Heart left ventricle (tissue), 13 donors: ENCODE measurements around the gene HDHD2.

ENCODE experiments used
- CTCF ChIP-seq, 12 donors: fragments of 200-600 bp; sonication (generic) in 4 of 12; IDR thresholded peaks; one replicate each; pipeline versions ENCODE4 v1.5.0 to v1.8.0; 2018 to 2022; ENCODE audit warnings: antibody characterized with exemption in 12 of 12, mild to moderate bottlenecking in 5 of 12
- POLR2A ChIP-seq, 2 donors: fragments of 450-650 bp; IDR thresholded peaks; one replicate each; pipeline ENCODE4 v1.6.1; 2017; ENCODE audit warnings: antibody characterized with exemption in 2 of 2, mild to moderate bottlenecking in 2 of 2, moderate library complexity in 2 of 2
- donor health status: ischemic (EF 13 %, LVEDD 7.1; RV severe dilation, severe dysfunction).
- donor health status: DM: no; HTN: yes; CAD: no.
- donor health status: DM: no; HTN: no; CAD: no.
- donor health status: ischemic (EF 25% LVEDD 6.9; RV normal size, moderate dysfunction).
- donor health status: ischemic (EF 25% LVEDD 5.7; RV mildly dilated, moderate dysfunction).
- donor health status: ischemic (EF 35%, LVEDD 5.7; RV mildly dilated, moderate dysfunction).
- donor health status: nonischemic (EF 11% LVEDD 7.7; RV severe dilation, severe dysfunction).
- donor health status: DM: yes; HTN: yes; CAD: no.
- donor health status: PGD.
- donor health status: ischemic (EF 29% LVEDD 5.4; RV normal size, mild dysfunction).
- donor health status: nonischemic (EF 23%, LVEDD 6.1; RV moderate dilation, normal function).

DNA sequence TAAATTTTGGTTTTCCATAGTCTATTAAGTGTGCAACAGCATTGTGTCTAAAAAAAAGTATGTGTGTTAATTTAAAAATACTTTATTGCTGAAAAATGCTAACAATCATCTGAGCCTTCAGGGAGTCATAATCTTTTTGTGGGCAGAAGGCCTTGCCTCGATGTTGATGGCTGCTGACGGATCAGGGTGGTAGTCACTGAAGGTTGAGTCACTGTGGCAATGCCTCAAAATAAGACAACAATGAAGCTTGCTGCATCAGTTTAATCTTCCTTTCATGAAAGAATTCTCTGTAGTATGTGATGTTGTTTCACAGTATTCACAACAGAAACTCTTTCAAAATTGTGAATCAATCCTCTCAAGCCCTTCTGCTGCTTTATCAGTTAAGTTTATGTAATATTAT lies 31.3 kb downstream of the HDHD2 start:
- TF ChIP-seq CTCF (IDR thresholded peaks at IDR 0.05), result no peak
- no peak for TF ChIP-seq POLR2A (IDR thresholded peaks at IDR 0.05)
